Eye (tissue), 1 donor: ENCODE results near the gene MBOAT2.

Experiments
- DNase-seq: peaks from one replicate; pipeline ENCODE4 v3.0.0-alpha.2; 2015

Gene MBOAT2

DNA sequence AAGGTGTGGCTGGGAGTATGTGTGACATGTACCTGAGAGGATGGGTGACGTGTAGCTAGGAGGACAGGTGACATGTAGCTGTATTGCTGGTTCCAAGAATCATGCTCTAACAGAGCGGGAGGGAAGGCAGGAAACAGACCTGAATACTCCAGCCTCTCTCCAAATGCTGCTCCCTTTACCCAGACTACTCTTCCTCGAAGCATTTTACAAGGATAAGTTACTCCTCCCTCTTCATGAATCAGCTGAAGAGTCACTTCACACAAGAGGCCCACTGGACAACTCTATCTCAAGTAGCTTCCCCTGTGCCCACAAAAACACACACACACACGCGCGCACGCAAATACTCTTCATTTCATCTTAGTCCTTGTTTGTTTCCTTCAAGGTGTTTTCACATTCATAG is 113.5 kb downstream of the MBOAT2 start:
- no peak for DNase-seq

DNA sequence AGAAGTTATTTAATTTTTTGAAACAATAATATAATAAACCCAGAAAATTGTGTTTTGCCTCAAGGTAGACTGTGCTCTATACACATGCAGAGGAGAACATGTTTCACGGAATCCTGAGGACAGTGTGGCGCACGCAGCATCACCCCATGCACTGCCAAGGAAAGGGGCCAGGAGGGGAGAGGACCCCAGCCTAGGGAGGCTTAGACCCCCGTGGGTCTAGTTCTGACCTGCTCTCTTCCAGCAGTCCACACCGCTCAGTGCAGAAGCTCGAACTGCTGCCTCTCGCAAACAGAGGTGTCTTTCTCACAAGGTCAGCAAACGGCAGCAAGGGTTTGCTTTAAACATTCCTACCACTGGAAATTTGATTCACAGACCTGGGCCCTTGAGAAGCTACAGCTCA is 114.5 kb downstream of the MBOAT2 start:
- no peak for DNase-seq

DNA sequence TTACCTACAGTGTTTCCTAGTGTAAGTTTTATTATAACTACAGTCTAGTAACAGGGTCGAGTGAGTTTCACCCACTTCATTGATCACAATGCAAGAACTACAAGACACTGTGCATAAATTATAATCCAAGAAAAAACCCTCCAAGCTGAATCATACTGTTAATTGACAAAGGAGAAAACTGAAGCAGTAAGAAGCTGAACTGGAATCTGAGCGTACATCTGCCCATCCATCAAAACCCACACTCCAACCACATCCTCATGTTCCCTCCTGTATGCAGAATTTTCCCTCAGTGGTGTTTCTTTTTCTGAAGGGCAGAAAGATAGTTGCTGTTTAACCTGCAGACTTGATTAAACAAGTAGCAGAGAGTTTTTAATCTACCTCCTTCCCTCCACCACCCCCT is 116.6 kb downstream of the MBOAT2 start:
- no peak for DNase-seq

DNA sequence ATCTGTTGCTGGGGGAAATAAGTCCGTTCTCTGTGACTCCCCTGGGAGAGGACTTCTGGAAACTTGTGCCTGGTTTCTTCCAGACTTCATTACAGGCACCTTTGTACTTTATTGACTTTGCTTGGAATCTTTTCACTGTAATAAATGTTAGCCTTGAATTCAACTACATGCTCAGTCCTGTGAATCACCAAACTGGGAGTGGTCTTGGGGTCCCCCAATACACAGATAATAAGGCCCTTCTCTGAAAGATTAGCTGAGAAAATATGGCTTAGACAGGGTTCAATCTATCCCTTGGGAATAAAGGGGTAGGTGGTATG is 117.3 kb downstream of the MBOAT2 start:
- no peak for DNase-seq

DNA sequence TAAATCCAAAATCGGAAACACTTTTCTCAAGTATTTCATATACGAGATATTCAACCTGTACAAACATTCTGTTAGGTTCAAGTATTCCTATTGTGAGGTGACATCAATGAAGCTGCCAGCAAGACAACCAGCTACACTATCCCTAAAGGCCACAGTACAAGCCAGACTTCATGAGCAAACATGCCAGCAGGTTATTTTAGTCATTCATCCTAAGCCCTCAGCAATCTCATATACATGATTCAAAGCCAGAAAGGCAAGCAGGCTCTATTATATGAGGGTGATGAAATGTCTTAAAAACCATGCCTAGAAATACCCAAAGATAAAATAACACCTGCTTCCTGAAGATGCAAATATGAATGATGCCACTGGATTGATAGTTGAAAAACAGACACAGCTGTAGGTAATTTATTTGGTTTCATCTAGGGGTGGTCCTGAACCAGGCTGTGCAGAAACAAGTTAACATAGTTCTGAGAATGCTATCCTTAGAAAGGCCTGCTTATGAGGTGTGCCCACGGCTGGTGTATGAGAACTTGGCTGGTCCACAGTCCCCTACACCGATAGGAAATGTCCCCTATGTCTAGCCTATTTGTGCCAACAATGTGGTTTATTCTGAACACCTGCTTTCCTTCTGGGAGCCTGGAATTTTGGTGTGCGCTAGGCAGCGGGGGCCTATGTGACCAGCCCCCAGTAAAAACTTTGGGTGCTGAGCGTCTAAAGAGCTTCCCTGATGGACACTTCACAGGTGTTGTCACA is 117.9 kb downstream of the MBOAT2 start:
- no peak for DNase-seq

DNA sequence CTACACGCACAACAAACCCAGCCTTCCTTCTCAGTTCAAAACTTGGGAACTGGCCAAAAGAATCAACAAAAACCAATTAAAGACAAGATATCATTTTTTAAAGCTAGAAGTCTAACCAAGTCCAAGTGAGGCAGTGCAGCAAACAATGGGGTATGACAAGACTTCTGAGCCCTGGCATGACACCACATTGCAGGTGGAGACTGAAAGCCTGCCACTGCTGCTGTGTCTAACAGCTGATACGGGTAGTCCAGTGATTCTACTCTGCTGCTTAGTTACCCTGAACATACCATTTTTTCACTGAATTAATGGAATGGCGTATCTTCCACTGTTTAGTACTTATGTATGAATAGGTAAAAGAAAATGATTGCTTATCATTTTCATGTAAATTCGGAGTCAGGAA is 118.7 kb downstream of the MBOAT2 start:
- DNase-seq: no peak

DNA sequence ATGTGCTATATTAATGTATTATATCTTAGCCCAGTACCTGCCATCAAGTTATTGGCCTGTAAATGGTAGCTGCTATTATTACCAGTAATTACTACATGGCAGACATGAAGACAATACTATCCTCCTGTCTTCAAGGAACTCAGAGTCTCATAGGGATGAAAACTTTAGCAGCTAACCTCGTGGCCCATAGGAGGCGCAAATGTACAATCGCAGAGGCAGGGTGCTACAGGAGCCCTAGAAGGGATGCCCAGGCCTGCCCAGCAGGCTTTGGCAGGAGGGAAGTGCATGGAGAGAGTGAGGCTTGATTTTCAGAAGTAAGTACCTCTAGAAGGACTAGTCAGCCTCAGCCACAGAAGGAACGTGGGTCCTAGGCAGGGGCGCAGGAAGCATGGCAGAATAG is 121.4 kb downstream of the MBOAT2 start:
- DNase-seq: no peak

DNA sequence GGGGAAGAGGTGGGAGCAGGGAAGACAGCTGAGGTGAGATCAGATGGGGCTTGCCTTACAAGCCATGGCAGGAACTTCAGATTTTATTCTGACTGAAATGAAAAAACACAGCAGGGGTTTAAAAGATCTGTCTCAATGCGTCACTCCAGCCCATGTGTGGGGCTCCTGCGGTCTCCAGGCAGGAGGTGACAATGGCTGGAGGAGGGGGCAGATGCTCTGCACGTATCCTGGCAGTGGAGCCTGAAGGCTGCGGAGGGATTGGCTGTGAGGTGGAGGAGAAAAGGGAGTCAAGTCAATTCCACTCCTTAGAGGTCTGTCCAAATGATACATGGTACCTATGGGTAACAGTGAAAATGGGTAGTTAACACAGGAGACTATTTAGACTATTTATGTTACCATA is 125.6 kb downstream of the MBOAT2 start:
- no peak for DNase-seq

DNA sequence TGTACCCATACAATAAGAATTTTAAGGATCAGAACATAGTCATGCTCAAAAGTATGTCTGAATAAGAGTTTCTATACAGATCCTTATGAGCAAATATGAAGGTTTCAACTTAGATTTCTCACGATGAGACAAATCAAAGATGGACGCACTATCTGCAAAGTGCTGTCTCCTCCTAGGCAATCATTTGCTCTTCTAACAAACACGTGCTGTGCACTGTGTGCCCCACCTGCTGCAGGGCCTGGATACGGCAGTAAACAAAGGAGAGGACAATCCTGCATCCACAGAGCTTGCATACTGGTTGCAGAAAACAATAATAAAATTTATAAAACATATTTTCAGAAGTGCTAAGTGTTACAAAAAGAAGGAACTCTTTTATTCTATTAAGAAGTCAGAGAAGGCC is 126.2 kb downstream of the MBOAT2 start:
- DNase-seq: no peak

DNA sequence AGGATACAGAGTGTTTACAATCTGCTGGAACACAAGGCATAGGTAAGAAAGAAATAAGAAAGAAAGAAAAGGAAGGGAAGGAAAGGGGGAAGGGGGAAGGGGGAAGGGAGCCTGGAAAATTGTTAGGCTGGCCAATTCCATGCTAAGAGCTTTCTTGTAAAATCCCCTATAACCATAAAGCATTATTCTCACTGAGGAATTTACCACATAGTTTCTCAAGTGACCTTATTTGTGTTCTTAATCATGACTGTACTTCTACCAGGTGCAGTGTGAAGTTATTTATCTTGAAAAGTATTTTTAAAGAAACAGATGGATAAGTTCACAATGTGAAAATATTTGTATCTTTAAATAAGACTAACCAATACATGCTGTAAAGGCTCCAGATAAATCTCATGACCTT is 126.9 kb downstream of the MBOAT2 start:
- DNase-seq: no peak

DNA sequence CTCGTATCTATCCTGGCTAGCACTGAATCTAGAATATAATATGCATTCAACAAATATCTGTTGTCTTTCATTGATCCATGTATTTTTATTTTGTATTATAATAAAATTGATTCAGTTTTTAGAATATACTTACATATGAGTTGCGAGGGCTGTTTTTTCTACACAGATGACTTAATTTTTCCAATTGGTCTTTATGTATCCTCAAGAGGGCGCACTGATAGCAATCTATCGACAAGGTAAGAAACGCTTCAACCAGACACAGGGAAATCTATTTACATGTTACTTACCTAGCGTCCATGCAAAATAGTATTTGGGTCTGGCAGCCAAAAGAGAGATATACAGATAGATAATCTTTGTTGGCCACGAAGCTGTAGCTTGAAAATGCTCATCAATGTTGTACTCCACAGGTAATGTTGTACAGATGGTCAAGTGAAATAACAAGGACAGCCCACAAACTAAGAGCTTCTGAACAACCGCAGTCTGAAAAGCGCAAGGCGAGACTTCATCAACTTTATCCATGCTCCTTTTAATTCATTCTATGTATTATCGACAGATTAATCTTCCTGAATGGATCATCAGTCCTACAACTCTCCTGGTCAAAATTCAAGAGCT is 130.6 kb downstream of the MBOAT2 start:
- peak; percentile 72 for DNase-seq

DNA sequence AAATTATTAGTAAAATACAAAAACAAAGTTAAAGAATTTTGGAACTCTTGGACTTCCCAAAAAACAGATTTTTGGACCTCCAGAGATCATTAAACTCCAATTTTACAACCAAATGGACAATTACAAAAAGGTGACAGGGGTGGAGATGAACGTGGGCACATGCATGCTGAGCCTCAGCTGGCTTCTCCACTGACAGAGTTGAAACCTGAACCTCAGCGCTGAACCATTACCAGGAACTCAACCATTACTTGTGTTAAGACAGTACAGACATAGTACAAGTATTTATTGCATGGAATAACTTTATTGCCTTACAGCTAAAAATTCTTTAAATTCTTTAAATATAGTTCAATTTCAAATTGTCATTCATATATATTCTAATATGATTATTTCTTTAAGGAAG is 133.0 kb downstream of the MBOAT2 start:
- DNase-seq: no peak

DNA sequence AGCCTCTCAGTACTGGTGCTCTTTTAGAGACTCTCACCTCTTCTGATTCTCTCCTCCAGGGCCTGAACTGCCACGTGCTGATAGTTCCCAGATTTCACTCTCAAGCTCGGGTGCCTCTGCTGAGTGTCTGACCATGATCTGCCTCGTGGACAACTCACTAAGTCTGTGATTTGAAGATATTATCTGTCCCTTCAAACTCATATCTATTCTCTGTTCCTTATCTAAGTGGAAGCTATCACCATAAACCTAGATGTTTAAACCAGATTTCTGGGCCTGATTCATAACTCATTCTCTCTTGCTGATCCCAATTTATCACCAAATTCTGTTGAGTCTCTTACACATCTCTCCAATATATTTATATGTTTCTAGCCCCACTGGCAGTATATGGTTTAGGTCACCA is 136.1 kb downstream of the MBOAT2 start:
- DNase-seq: no peak

DNA sequence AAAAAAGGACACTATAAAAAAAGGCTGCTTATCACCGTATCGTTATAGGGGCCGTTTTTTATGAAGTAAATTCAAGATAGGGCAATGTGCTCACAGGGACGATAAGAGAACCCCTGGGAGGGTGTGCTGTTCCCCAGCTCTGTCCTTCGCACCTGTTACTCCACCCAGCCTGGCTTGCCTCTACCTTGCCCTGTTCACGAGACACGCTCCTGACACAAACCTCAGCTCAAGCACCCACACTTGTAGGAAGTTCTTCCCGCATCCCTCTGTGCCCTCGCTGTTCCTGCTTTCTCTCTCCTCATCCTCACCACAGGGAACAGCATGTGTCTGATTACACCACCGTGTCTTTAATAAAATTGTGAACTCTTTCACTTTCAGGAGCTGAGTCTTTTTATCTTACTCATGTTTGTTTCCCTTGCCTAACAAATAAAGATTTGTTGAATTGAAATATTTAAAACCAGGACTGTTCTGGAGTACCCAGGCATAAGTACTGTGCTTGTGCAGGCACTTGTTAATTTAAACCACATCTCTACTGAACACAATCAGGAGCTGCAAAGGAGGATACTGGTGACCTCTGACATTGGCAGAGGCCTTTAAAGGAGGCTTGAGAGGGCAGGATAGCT is 140.0 kb downstream of the MBOAT2 start:
- DNase-seq: no peak

DNA sequence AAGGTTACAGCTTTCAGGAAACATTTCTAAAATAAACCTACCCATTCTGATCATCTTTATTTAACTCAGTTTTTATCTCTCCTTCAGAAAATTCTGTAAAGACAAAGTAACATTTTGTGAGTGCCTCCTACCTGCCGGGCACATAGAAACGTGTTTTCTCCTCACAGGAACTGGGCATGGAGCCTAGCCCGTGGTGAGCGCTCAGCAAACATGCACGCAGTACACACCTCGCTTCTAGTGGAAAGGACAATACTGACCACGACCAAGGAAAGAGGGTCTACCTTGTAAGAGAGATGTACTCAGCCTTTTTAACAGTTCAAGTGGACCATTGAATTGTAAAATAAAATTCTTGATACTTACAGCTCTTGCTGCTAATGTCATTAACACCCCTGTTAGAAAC is 141.3 kb downstream of the MBOAT2 start:
- DNase-seq: no peak

DNA sequence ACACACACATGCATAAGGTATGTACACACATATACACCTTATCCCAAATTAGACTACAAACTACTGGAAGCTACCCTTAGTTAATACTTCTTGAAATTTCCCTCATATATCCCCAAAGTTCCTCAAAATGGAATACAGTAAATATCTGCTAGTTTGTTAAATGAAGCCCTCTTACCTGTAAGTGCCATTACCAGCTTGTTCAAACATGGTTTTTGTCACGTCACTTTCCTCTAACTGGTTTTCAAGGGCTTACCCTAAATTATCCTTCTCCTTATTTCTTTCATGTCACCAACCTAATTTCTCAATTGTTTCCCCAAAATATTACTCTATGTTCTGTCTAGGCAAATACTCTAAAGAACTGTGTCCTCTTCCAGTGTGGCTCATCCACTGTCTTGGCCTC is 141.7 kb downstream of the MBOAT2 start:
- no peak for DNase-seq

DNA sequence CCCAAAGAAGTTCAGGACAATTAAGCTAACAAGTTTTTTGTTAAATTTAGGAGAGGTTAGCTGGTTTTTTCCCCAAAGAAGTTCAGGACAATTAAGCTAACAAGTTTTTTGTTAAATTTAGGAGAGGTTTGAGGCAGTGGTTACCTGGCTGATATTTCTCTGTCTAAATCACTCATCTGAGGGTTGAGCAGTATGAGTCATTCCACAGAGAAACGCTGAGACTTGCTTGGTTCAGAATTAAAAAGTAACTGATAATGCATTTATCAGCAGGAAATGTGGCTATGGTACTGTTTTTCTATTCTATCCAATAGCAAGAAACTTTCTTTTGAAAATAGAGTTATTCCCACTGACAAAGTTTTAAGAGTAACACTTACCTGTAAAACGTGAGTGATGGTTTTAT is 143.2 kb downstream of the MBOAT2 start:
- no peak for DNase-seq

DNA sequence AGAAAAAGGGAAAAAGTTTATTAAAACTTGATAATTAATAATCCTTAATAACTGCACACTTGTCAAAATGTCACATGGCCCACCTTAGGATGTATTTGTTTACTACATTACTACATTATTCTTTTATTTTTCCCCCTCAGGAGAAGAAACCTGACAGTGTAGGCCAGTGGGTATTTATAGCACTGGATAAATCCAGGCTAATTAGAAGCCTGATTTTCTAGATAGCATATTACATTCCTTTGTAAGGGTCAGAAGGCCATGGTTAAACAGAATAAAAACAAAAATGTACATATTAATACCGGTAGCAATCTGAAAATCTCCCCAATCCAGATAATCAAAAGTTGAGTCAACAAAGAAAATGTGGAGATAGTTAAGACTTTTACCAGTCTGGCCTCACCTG is 144.6 kb downstream of the MBOAT2 start:
- no peak for DNase-seq

DNA sequence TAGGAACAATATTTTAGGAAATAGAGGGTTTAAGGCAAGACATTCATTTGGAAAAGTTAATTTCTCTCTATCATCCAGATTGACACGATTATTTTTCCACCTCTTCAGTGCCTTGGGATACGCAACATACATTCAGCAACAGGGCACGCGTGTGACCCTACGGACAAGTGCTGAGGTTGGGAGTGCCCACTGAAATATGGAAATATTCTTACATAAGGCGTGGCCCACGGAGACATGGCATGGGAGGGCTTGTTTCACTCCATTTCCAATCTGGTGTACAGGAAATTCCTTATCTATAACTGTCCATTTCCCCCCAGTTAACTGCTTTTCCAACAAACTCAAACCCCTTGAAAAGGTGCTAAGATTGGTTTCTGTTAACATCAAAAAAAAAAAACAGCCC is 145.2 kb downstream of the MBOAT2 start:
- no peak for DNase-seq

DNA sequence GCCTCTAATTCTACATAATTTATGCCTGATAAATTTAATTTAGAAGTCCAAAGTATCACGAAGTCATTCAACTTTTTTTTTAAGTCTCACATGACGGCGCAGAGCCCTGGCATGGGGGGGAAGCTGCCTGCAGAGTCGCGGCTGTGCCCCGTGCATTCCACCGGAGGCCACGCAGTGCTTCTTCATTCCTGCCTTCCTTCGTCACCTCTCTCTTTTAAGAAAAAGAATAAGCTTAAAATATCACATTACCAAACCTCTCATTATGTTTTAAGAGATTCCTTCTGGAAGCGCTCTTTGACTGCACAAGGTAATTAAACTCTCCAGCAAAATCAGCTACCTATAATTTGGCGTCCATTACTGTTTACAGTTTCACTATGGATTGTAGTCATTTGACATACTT is 145.8 kb downstream of the MBOAT2 start:
- DNase-seq: no peak

DNA sequence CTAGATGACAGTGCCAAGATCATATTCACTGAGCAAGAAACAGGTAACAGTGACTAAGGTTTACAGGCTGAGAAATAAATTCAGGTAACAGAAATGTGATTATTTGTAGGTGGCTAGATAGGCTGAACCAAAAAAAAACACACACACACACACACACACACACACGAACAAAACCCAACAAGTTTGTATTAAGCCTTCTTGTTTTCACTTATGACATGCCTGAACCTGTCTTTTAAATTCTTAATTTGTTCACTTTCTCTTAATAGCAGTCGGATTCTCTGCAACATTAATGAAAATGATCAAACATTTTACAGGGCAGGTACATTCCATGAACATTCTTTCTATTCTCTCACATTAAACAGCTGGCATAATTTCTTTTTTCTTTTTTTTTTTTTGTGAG is 147.3 kb downstream of the MBOAT2 start:
- no peak for DNase-seq

DNA sequence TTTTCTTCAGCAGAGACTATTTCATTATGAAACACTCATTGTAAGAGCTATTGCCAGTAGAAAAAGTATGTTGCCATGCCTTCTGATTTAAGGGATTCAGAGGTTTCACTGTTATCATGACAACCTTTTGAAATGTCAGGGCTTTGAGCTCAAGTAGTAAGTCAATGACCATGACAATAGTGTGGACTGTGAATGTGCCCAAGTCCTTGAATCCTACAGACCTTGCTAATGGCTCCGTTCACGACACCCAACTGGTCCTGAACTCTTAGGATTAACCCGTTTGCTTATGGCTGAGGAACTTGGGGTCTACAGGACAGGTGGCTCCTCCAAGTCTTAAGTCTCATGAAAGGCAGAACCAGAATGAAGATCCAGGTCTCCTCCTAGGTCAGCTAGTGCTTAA is 148.5 kb downstream of the MBOAT2 start:
- no peak for DNase-seq

DNA sequence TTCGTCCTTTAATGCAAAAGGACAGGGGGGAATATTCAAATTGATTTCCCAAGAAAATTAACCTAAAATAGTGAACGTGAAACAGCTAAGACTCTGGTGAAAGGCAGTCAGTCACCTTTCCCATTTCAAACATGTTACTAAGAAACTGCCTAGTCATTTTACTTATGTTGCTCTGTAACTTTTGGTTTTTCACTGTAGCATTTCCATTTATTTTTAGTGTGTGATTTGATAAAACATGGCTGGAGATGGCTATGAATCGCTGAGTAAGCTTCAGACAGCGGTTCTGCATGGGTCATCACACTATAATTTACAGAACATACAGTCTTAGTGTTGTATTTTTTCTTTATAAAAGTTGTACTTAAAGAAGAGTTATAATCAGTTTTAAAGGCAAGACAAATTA is 150.1 kb downstream of the MBOAT2 start:
- DNase-seq: no peak

DNA sequence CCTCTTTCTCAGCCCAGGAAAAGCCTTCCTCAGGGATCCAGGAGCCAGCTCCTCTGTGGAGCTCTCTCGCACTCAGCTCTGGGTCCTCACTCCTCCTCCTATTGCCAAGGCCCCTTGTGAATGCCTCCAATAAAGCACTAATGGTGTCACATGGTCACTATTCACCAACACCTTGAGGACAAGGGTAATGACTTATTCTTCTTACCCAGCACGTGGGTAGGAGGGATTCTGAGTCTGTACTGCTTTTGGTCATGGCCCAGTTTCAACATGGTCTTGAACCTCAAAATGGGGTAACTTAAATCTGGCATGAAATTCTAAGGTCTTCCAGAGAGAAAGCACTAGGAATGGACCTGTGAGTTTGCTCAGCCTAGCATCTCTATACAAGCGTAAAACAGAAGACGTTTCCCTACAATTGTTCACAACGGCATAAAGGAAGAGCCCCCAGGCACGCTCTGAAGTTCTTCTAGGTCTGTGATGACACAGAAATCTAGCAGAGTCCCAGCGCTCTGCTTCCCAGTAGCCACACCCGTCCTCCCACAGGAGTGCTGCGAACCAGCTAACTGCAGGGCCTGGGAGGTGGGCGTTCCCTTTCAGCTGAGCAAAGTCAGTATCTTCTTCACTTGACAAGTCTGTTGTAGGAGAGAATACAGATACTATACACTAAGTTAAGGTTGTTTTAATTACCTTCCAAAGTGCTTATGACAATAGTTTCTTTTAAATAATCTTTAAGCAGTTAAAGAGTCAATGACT is 151.5 kb downstream of the MBOAT2 start:
- no peak for DNase-seq
